ENCODE results near the gene KLHL21. TPM values are rescaled to one million over a fixed set of nuclear protein-coding genes. Genes with fewer than 3 reads are reported as not detected.

KLHL21 gene
- total RNA-seq, 2 donors from 2014 or later, result 67.1 to 111 TPM

DNA sequence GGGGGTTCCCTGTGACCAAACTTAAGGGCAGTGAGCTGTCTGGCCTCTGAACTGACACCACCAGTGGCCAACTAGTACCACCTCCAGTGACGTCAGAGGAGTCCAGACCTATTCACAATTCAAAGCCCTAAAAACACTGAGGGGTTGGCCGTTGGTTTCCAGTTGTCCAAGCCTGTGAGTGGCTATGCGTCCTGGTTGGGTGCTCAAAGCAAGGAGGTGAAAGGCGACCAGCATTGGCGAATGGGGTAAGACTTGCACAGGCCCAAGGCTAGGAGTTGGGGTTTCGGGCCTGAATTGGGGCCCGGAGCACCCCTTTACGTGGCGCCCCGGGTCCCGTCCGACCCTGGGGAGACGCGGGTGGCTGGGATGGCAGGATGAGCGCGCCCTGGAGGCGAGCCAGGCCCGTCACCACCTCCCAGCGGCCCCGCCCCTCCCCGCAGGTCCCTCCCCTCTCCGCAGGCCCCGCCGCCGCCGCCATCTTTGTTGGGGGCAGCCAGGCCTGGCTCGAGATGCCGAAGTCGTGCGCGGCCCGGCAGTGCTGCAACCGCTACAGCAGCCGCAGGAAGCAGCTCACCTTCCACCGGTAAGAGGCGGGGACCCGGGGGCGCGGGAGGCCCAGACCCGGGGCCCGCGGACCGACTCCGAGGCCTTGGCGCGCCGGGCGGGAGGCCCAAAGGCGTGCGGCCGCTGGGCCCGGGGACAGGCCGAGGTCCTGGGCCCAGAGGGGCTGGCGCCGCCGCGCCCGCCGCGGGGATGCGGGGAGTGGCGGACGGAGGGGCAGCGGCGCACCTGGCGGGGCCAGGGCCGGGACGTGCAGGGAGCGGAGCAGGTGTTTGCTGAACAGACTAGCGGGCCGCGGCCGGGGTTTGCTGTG lies 22.3 kb upstream of the KLHL21 start, which contains the start of gene THAP3:
Gene THAP3, plus strand, starts transcription at position 159 of the 874 bp plus-strand sequence. Its CDS starts 351 bp downstream, at position 510.
- Histone ChIP-seq H3K27ac (peak within 1 kb of the TSS; percentile 89 to 92), H3K27me3 (replicated peaks; ENCODE audit: insufficient read depth) (no peaks in the 10 kb centered on the region), H3K36me3 (peaks cover 4 to 7% of the 10 kb centered on the region in 2 donors), H3K9me3 (no peaks in the 10 kb centered on the region), H3K4me1 (replicated peaks) (peaks cover 6% of the 10 kb centered on the region), H3K4me3 (peak within 1 kb of the TSS; percentile 73 to 87)
- peak; percentile 82 for DNase-seq (ENCODE audit: low spot score)
- WGBS, result 4% methylated on average over 37 of the region's 73 CpGs
- intact Hi-C loops (cut with DNase I), result loop anchor here (5.0 kb wide), 1 partner anchor 38 kb away; no protein-coding TSS in a partner anchor
- TF ChIP-seq POLR2AphosphoS5 (IDR thresholded peaks at IDR 0.05), result peak; percentile 19
- TF ChIP-seq, protein P1, sequence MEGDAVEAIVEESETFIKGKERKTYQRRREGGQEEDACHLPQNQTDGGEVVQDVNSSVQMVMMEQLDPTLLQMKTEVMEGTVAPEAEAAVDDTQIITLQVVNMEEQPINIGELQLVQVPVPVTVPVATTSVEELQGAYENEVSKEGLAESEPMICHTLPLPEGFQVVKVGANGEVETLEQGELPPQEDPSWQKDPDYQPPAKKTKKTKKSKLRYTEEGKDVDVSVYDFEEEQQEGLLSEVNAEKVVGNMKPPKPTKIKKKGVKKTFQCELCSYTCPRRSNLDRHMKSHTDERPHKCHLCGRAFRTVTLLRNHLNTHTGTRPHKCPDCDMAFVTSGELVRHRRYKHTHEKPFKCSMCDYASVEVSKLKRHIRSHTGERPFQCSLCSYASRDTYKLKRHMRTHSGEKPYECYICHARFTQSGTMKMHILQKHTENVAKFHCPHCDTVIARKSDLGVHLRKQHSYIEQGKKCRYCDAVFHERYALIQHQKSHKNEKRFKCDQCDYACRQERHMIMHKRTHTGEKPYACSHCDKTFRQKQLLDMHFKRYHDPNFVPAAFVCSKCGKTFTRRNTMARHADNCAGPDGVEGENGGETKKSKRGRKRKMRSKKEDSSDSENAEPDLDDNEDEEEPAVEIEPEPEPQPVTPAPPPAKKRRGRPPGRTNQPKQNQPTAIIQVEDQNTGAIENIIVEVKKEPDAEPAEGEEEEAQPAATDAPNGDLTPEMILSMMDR (IDR thresholded peaks at IDR 0.05), result no peak
- peak; percentile 42 for TF ChIP-seq POLR2A (IDR thresholded peaks at IDR 0.05)

DNA sequence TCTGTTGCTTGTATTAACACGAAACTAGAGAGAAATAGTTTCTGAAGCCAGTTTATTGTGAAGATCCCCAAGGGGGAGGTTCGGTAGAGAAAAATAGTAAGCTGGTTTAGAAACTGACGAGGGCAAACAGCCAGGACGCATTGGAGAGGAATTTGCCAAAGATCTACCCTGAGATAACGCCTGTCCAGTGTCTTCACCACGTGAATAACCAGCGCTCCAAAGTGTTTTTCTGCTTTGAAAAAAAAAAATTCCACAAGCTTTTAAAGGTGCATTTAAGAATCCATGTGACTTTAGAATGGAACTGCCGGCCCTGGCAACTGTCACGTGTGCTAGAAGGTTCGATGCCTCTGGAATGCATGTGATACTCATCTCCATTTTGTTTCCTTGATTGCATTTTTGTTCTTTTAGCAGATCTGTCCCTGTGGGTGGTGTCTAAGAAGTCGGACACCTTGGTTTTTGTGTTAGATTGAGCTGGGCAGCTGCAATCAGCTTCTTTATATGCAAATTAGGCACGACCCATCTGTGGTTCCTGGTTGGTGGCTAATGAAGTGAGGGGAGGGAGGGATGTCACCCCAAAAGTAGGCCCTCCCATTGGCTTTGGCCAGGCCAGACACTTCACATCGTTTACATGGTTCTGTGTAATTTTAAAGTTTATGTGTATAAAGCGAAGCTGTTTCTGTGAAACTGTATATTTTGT lies 20.7 kb upstream of the KLHL21 start:
- peak; percentile 61 for DNase-seq (ENCODE audit: low spot score)
- WGBS, result 25% methylated on average over 14 of the region's 14 CpGs
- intact Hi-C loops (cut with DNase I), result no loop called here
- H3K4me1 ChIP-seq (replicated peaks), result peaks cover 6% of the 10 kb centered on the region
- no peaks in the 10 kb centered on the region for H3K9me3 ChIP-seq
- H3K36me3 ChIP-seq, result peaks cover 7 to 8% of the 10 kb centered on the region in 2 donors
- no peak overlapping the region for H3K4me3 ChIP-seq
- TF ChIP-seq, protein P1 (IDR thresholded peaks at IDR 0.05), result no peak
- TF ChIP-seq POLR2AphosphoS5 (IDR thresholded peaks at IDR 0.05) (peak; percentile 66), POLR2A (IDR thresholded peaks at IDR 0.05) (no peak)
- H3K27me3 ChIP-seq (replicated peaks; ENCODE audit: insufficient read depth), result no peaks in the 10 kb centered on the region
- H3K27ac ChIP-seq, result peak overlapping the region; percentile 89 to 92

DNA sequence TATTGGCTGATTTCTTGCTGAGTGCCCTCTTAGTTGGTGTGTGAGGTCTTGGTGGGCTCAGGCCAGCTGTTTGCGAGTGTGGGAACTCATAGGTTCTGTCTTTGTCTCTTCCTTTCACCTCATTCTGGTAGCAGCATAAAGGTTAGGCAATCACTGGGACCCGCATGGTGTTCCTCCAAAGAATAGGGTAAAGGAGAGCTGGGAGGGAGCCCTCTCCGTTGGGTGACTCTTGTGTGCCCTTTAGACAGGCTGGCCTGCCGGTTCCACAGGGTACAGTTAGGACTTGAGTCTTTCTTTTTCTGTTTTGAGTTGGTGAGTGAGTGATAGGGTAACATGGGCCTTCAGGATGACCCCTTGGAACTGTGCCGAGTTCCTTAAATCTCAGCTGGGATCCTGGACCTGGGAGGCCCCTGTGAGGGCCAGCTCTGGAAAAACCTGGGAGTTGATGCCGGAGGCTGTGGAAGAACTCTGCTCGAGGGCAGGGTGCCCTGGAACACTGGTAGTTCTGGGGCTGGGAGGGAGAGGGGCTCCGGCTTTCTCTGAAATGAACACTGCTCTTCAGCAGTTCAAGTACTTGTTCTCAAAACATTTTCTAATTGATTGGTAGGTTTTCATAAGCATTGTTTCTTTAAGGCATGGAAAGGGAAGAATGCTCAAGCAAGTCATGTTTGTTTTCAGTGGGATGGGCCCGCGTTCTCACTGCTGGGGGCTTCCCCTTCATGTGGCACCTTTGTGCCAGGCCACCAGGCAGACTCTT lies 19.9 kb upstream of the KLHL21 start:
- TF ChIP-seq, protein P1 (IDR thresholded peaks at IDR 0.05), result no peak
- TF ChIP-seq POLR2A (IDR thresholded peaks at IDR 0.05) (no peak), POLR2AphosphoS5 (IDR thresholded peaks at IDR 0.05) (no peak)
- no peak for DNase-seq (ENCODE audit: low spot score)
- intact Hi-C loops (cut with DNase I), result no loop called here
- H3K4me3 ChIP-seq, result no peak overlapping the region
- peaks cover 7 to 8% of the 10 kb centered on the region in 2 donors for H3K36me3 ChIP-seq
- peak overlapping the region; percentile 89 to 92 for H3K27ac ChIP-seq
- WGBS, result 49% methylated on average over 10 of the region's 10 CpGs
- H3K27me3 ChIP-seq (replicated peaks; ENCODE audit: insufficient read depth), result no peaks in the 10 kb centered on the region
- H3K4me1 ChIP-seq (replicated peaks), result peaks cover 6% of the 10 kb centered on the region
- no peaks in the 10 kb centered on the region for H3K9me3 ChIP-seq

DNA sequence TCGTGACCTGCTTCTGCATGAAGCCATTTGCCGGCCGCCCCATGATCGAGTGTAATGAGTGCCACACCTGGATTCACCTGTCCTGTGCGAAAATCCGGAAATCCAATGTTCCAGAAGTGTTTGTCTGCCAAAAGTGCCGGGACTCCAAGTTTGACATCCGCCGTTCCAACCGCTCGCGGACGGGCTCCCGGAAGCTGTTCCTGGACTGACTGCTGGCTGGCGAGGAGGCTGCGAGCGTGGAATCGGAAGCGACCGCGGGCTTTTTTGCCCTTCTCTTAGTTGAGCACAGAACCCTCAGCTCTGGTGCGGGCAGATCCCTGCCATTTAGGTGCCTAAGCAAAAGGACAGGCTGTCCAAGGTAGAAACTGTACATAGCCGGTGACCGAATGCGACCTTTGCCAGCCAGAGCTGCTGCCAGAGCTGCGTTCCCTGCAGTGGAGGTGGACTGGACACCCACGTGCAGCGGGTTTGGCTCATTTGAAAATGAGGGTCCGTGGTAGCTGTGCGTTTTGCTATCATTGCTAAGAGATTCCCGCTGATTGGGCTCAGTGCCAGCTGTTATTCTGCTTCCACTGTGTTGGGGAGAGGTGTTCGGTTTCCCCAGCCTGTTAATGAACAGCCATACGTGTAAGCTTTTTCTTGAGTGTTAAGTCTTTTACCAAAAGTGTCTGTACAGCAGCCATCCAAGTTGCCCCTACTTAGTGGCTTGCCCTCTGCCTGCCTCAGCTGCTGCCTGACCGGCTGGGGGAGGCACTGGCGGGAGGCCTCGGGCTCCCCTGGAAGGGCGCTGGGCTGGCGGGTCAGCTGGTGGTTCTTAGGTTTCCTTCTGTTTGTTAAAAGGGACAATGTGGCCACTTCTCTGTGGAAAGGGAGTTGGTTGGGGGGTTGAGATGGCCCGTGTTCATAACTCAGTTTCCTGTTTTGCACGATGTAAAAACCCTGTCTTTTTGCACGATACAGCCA lies 19.0 kb upstream of the KLHL21 start:
- 82% methylated on average over 39 of the region's 41 CpGs for WGBS
- H3K9me3 ChIP-seq, result no peaks in the 10 kb centered on the region
- H3K27me3 ChIP-seq (replicated peaks; ENCODE audit: insufficient read depth), result no peaks in the 10 kb centered on the region
- H3K36me3 ChIP-seq, result peaks cover 7 to 8% of the 10 kb centered on the region in 2 donors
- no peak for DNase-seq (ENCODE audit: low spot score)
- peak overlapping the region; percentile 89 to 92 for H3K27ac ChIP-seq
- peaks cover 6% of the 10 kb centered on the region for H3K4me1 ChIP-seq (replicated peaks)
- TF ChIP-seq POLR2AphosphoS5 (IDR thresholded peaks at IDR 0.05) (no peak), POLR2A (IDR thresholded peaks at IDR 0.05) (no peak)
- TF ChIP-seq, protein P1 (IDR thresholded peaks at IDR 0.05), result no peak
- intact Hi-C loops (cut with DNase I), result no loop called here
- no peak overlapping the region for H3K4me3 ChIP-seq

Data from prostate gland (tissue), 2 donors.